LNCAP (cell line): ENCODE results near the gene AATK.

Experiments
- CTCF ChIP-seq: fragments of 450-650 bp; IDR thresholded peaks from 2 replicates; pipeline ENCODE4 v1.5.1; 2017; ENCODE audit warnings: mild to moderate bottlenecking

Gene AATK

GRCh38 chr17:81134064-81134781, 31.8 kb downstream of the AATK start:
- TF ChIP-seq CTCF = no peak

- TF ChIP-seq CTCF = no peak
Observed at GRCh38 chr17:81132770-81133723, 33.0 kb downstream of the AATK start.

GRCh38 chr17:81132197-81132540, 33.9 kb downstream of the AATK start:
- TF ChIP-seq CTCF = no peak

GRCh38 chr17:81131486-81132196, 34.4 kb downstream of the AATK start:
- TF ChIP-seq CTCF = no peak

GRCh38 chr17:81130385-81131361, 35.3 kb downstream of the AATK start:
- no peak for TF ChIP-seq CTCF

GRCh38 chr17:81129711-81130367, 36.2 kb downstream of the AATK start:
- TF ChIP-seq CTCF = no peak
